Stimulated activated CD8-positive, alpha-beta memory T cell treated with anti-CD3 and anti-CD28 coated beads, Interleukin-4, amount 100 ng/mL, for 4 hours (primary cell): ENCODE data around the gene ZDHHC14.
"Not testable (repeated sequence)": the region's sequence is repeated elsewhere in the genome, so short reads cannot be mapped to it uniquely, and the experiment has no call there.

Source experiments
- DNase-seq, 2 donors: peaks; one replicate each; pipeline ENCODE4 v3.0.0-alpha.2; 2020; ENCODE audit warnings: low read depth in 2 of 2, low spot score in 1 of 2

Gene ZDHHC14

GRCh38 chr6:157682856-157683481 is 302.0 kb downstream of the ZDHHC14 start:
- DNase-seq, result no peak

- DNase-seq, result no peak
Measured at GRCh38 chr6:157683707-157684106, 302.7 kb downstream of the ZDHHC14 start.

GRCh38 chr6:157684620-157685299 is 303.8 kb downstream of the ZDHHC14 start:
- no peak for DNase-seq

GRCh38 chr6:157685596-157686280 is 304.7 kb downstream of the ZDHHC14 start:
- DNase-seq, result no peak

- DNase-seq, result no peak
Measured at GRCh38 chr6:157688275-157688959, 307.4 kb downstream of the ZDHHC14 start.

- no peak for DNase-seq
Measured at GRCh38 chr6:157688960-157689599, 308.1 kb downstream of the ZDHHC14 start.

- DNase-seq, result no peak
Measured at GRCh38 chr6:157689875-157690274, 308.9 kb downstream of the ZDHHC14 start.

GRCh38 chr6:157690441-157691210 is 309.6 kb downstream of the ZDHHC14 start:
- no peak for DNase-seq

GRCh38 chr6:157691621-157692020 is 310.6 kb downstream of the ZDHHC14 start:
- not testable (repeated sequence) for DNase-seq

- no peak for DNase-seq
Measured at GRCh38 chr6:157693867-157694266, 312.9 kb downstream of the ZDHHC14 start.

- DNase-seq, result no peak
Measured at GRCh38 chr6:157695301-157696040, 314.5 kb downstream of the ZDHHC14 start.

GRCh38 chr6:157699777-157700636 is 319.0 kb downstream of the ZDHHC14 start:
- no peak for DNase-seq

- not testable (repeated sequence) for DNase-seq
Measured at GRCh38 chr6:157706351-157706750, 325.4 kb downstream of the ZDHHC14 start.

- DNase-seq, result no peak
Measured at GRCh38 chr6:157706883-157707282, 325.9 kb downstream of the ZDHHC14 start.

GRCh38 chr6:157707576-157707975 is 326.6 kb downstream of the ZDHHC14 start:
- DNase-seq, result no peak

GRCh38 chr6:157708239-157708638 is 327.2 kb downstream of the ZDHHC14 start:
- DNase-seq, result no peak

- no peak for DNase-seq
Measured at GRCh38 chr6:157708933-157709332, 327.9 kb downstream of the ZDHHC14 start.

- DNase-seq, result no peak
Measured at GRCh38 chr6:157709555-157709954, 328.6 kb downstream of the ZDHHC14 start.

- no peak for DNase-seq
Measured at GRCh38 chr6:157710604-157711003, 329.6 kb downstream of the ZDHHC14 start.
